ENCODE measurements around the gene SEC63. TPM values are rescaled to one million over a fixed set of nuclear protein-coding genes. Genes with fewer than 3 reads are reported as not detected.
"Not testable (repeated sequence)": the region's sequence is repeated elsewhere in the genome, so short reads cannot be mapped to it uniquely, and the experiment has no call there.

Gene SEC63
- total RNA-seq, 1 experiment from 2014 or later, result 124 TPM

DNA sequence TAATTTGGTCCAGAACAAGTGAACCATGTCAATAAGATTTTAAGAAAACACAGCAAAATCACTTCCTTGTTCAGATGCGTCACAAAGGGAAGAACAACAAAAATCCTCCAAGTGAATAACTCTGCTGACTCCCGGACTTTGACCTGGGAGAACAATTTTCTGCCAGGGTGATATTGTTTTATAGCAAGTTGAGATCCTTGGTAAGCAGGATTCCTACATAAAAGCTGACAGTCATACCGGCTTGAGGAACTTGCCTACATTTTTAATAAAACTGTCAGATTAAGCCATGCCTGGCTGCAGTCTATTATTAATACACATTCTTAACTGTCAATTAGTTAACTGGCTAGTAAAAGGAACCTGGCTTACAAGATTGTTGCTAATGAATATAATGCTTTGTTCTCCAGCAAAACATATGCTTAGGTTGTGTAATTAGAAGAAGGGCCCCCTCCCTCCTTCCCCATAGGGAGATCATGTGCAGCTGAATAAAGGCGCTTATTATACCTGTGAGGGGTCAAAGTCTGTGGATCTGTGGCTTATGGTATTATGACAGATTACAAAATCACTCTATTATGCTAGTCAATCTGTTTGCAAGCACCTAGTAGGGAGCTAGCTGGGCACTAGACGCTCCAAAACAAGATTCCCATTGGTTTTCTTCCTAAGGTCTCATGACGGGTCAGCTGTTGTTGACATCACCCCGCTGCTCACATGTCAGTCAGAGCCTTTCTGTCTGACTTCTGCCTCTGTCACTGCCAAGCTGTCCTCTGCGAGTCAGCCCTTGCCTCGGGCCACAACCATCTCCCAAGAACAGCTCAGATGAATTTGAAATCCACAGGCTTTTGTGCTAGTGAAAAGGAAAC lies 44.6 kb upstream of the SEC63 start:
- H3K4me3 Mint-ChIP-seq (ENCODE audit: unreplicated experiment), result peak overlapping the region; percentile 44

DNA sequence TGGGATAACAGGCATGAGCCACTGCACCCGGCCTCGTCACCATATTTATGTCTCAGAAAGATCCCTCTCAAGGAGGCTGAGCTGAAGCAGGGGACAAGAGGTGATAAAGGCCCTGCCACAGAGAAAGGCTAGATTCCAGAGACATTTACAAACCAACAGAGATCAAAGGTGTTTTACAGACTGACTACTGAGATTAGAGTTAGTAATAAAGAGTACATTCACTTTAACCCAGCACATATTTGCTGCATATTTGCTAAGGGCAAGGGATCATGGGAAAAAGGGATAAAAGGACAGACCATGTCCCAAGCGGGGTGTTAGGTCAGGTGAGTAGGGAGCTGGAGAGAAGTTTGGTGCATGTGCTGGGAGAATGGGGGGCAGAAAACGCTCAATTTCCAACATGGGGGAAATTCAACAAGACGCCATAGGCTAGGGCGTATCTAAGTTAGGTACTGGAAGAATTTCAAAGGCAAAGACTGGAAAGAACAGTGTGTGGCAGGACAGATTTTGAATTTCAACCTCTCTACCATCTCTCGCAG lies 43.8 kb upstream of the SEC63 start:
- peaks cover 29% of the 10 kb centered on the region for H3K4me1 ChIP-seq
- ChIA-PET CTCF (interaction anchor here (0.6 to 1.0 kb wide), 2 partner anchors 21 to 49 kb away, joined by 4 to 5 read pairs; no protein-coding TSS in a partner anchor), POLR2A (no interaction called here)
- peaks cover 7% of the 10 kb centered on the region for H3K36me3 Mint-ChIP-seq (ENCODE audit: insufficient read depth, unreplicated experiment)
- no peak overlapping the region for H3K4me3 ChIP-seq (ENCODE audit: low read depth, low read length)
- intact Hi-C loops (cut with micrococcal nuclease; ENCODE audit: unreplicated experiment), result loop anchor here (1.0 kb wide), 3 partner anchors 21 to 73 kb away; partner anchors contain the start of gene OSTM1
- peak; percentile 46 to 54 for DNase-seq
- no peaks in the 10 kb centered on the region for H3K27me3 ChIP-seq (replicated peaks; ENCODE audit: control insufficient read depth, insufficient read depth, low read length)
- H3K9me3 ChIP-seq, result no peaks in the 10 kb centered on the region
- peak overlapping the region; percentile 44 for H3K4me3 Mint-ChIP-seq (ENCODE audit: unreplicated experiment)
- no TSS peak for BruUV-seq (replicated peaks)
- H3K27ac Mint-ChIP-seq (ENCODE audit: unreplicated experiment), result peak overlapping the region; percentile 91
- H3K27me3 Mint-ChIP-seq (ENCODE audit: insufficient read depth, unreplicated experiment), result no peaks in the 10 kb centered on the region
- H3K4me1 Mint-ChIP-seq (ENCODE audit: low read depth, unreplicated experiment), result peaks cover 14% of the 10 kb centered on the region
- no peaks in the 10 kb centered on the region for H3K36me3 ChIP-seq (ENCODE audit: control insufficient read depth, insufficient read depth, low read length)
- TF ChIP-seq, protein P1, sequence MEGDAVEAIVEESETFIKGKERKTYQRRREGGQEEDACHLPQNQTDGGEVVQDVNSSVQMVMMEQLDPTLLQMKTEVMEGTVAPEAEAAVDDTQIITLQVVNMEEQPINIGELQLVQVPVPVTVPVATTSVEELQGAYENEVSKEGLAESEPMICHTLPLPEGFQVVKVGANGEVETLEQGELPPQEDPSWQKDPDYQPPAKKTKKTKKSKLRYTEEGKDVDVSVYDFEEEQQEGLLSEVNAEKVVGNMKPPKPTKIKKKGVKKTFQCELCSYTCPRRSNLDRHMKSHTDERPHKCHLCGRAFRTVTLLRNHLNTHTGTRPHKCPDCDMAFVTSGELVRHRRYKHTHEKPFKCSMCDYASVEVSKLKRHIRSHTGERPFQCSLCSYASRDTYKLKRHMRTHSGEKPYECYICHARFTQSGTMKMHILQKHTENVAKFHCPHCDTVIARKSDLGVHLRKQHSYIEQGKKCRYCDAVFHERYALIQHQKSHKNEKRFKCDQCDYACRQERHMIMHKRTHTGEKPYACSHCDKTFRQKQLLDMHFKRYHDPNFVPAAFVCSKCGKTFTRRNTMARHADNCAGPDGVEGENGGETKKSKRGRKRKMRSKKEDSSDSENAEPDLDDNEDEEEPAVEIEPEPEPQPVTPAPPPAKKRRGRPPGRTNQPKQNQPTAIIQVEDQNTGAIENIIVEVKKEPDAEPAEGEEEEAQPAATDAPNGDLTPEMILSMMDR (IDR thresholded peaks at IDR 0.05; ENCODE audit: insufficient read depth in 1 of 2, low read depth in 1 of 2, low read length in 1 of 2, severe bottlenecking in 1 of 2, unreplicated experiment in 1 of 2), result no peak
- no peaks in the 10 kb centered on the region for H3K9me3 Mint-ChIP-seq (ENCODE audit: unreplicated experiment)

More for the DNA sequence above, 44.6 kb upstream of the SEC63 start:
- peak; percentile 64 to 70 for DNase-seq
- ChIA-PET CTCF (interaction anchor here (1.0 to 1.1 kb wide), 3 partner anchors 22 to 47 kb away, joined by 3 to 5 read pairs (median 4); no protein-coding TSS in a partner anchor), POLR2A (no interaction called here)
- H3K9me3 Mint-ChIP-seq (ENCODE audit: unreplicated experiment), result peaks cover 5% of the 10 kb centered on the region
- no TSS peak for BruUV-seq (replicated peaks)
- Histone ChIP-seq H3K36me3 (ENCODE audit: control insufficient read depth, insufficient read depth, low read length) (no peaks in the 10 kb centered on the region), H3K4me3 (ENCODE audit: low read depth, low read length) (no peak overlapping the region), H3K27me3 (replicated peaks; ENCODE audit: control insufficient read depth, insufficient read depth, low read length) (no peaks in the 10 kb centered on the region), H3K9me3 (no peaks in the 10 kb centered on the region), H3K4me1 (peaks cover 29% of the 10 kb centered on the region)
- H3K4me1 Mint-ChIP-seq (ENCODE audit: low read depth, unreplicated experiment), result peaks cover 14% of the 10 kb centered on the region
- H3K36me3 Mint-ChIP-seq (ENCODE audit: insufficient read depth, unreplicated experiment), result peaks cover 7% of the 10 kb centered on the region
- no peaks in the 10 kb centered on the region for H3K27me3 Mint-ChIP-seq (ENCODE audit: insufficient read depth, unreplicated experiment)
- TF ChIP-seq, protein P1 (IDR thresholded peaks at IDR 0.05; ENCODE audit: insufficient read depth in 1 of 2, low read depth in 1 of 2, low read length in 1 of 2, severe bottlenecking in 1 of 2, unreplicated experiment in 1 of 2), result no peak
- intact Hi-C loops (cut with micrococcal nuclease; ENCODE audit: unreplicated experiment), result loop anchor here (1.0 kb wide), 2 partner anchors 22 to 28 kb away; no protein-coding TSS in a partner anchor
- peak overlapping the region; percentile 91 for H3K27ac Mint-ChIP-seq (ENCODE audit: unreplicated experiment)

DNA sequence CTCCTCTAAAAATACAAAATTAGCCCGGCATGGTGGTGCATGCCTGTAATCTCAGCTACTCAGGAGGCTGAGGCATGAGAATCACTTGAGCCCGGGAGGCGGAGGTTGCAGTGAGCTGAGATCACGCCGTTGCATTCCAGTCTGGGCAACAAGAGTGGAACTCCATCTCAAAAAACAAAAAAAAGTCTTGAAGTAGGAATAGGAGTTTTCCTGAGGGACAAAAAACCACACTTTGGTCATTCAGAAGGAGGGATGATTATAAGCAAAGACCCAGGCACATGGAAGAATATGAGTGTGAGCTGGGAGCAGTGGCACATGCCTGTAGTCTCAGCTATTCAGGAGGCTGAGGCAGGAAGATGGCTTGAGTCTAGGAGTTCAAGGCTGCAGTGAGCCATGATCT lies 42.3 kb upstream of the SEC63 start:
- BruUV-seq (replicated peaks); H3K9me3 Mint-ChIP-seq (ENCODE audit: unreplicated experiment); H3K9me3 ChIP-seq; H3K27ac Mint-ChIP-seq (ENCODE audit: unreplicated experiment); H3K36me3 Mint-ChIP-seq (ENCODE audit: insufficient read depth, unreplicated experiment); H3K36me3 ChIP-seq (ENCODE audit: control insufficient read depth, insufficient read depth, low read length); POLR2A ChIA-PET; H3K27me3 ChIP-seq (replicated peaks; ENCODE audit: control insufficient read depth, insufficient read depth, low read length); DNase-seq; H3K4me3 ChIP-seq (ENCODE audit: low read depth, low read length); H3K4me3 Mint-ChIP-seq (ENCODE audit: unreplicated experiment); intact Hi-C loops (cut with micrococcal nuclease; ENCODE audit: unreplicated experiment); H3K27me3 Mint-ChIP-seq (ENCODE audit: insufficient read depth, unreplicated experiment); CTCF ChIA-PET: not testable (repeated sequence)
- H3K4me1 Mint-ChIP-seq (ENCODE audit: low read depth, unreplicated experiment), result peaks cover 14% of the 10 kb centered on the region
- peaks cover 29% of the 10 kb centered on the region for H3K4me1 ChIP-seq
